ENCODE measurements around the gene SKAP1. TPM values are rescaled to one million over a fixed set of nuclear protein-coding genes. Genes with fewer than 3 reads are reported as not detected.

Gene SKAP1
- polyA plus RNA-seq, 1 of the 3 experiments (the other 2 are of a cell fraction), result not detected

DNA sequence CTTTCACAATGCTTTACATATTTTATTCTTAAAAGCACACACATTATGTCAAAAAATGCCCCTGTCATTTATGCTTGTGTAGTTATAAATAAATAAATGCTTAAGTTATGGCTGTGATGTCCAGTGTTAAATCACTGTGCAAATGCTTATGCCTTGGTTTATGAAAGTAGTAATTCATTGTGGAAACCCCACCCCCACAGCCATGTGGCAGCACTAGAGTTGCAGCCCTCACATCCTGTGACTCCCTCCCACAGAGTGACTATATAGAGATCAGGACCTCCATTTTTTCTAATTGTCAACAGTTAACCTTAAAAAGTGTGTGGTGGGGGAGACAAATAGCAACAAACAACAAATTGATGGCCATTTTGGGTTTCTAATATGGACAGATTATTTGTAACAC, 2.4 kb downstream of the SKAP1 start:
- Histone ChIP-seq H3K27me3 (ENCODE audit: insufficient read depth) (peaks cover 62% of the 10 kb centered on the region), H3K9me2 (no peaks in the 10 kb centered on the region), H3K36me3 (replicated peaks in 1 of 2; ENCODE audit: control insufficient read depth in 1 of 2, insufficient read depth in 2 of 2, low read length in 1 of 2) (no peaks in the 10 kb centered on the region), H3K4me1 (ENCODE audit: control insufficient read depth in 1 of 2, insufficient read depth in 2 of 2, low read depth in 1 of 2, low read length in 1 of 2) (no peaks in the 10 kb centered on the region), H3F3A (replicated peaks; ENCODE audit: insufficient read depth) (no peaks in the 10 kb centered on the region), H3K79me2 (ENCODE audit: insufficient read depth) (no peaks in the 10 kb centered on the region), H3K9ac (no peak overlapping the region), H2AFZ (ENCODE audit: low read depth) (no peak overlapping the region), H3K9me3 (no peaks in the 10 kb centered on the region), H3K4me2 (no peak overlapping the region), H3K27ac (ENCODE audit: low read depth in 2 of 2, low read length in 1 of 2) (no peak overlapping the region), H3K4me3 (ENCODE audit: low read depth in 2 of 2, low read length in 1 of 2) (no peak overlapping the region), H4K20me1 (ENCODE audit: insufficient read depth) (no peaks in the 10 kb centered on the region)
- TF ChIP-seq TAF1 (IDR thresholded peaks at IDR 0.05; ENCODE audit: borderline replicate concordance, low read depth, low read length) (no peak), RAD21 (IDR thresholded peaks at IDR 0.05; ENCODE audit: low read length) (no peak), SIN3A (IDR thresholded peaks at IDR 0.05; ENCODE audit: borderline replicate concordance, low read depth, low read length) (no peak), NFIC (IDR thresholded peaks at IDR 0.05; ENCODE audit: borderline replicate concordance) (no peak), YY1 (IDR thresholded peaks at IDR 0.05; ENCODE audit: low read depth) (no peak), CHD2 (IDR thresholded peaks at IDR 0.05; ENCODE audit: low read length, partially characterized antibody) (no peak), RFX5 (IDR thresholded peaks at IDR 0.05; ENCODE audit: low read length) (no peak)
- TF ChIP-seq, protein P1, sequence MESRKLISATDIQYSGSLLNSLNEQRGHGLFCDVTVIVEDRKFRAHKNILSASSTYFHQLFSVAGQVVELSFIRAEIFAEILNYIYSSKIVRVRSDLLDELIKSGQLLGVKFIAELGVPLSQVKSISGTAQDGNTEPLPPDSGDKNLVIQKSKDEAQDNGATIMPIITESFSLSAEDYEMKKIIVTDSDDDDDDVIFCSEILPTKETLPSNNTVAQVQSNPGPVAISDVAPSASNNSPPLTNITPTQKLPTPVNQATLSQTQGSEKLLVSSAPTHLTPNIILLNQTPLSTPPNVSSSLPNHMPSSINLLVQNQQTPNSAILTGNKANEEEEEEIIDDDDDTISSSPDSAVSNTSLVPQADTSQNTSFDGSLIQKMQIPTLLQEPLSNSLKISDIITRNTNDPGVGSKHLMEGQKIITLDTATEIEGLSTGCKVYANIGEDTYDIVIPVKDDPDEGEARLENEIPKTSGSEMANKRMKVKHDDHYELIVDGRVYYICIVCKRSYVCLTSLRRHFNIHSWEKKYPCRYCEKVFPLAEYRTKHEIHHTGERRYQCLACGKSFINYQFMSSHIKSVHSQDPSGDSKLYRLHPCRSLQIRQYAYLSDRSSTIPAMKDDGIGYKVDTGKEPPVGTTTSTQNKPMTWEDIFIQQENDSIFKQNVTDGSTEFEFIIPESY (IDR thresholded peaks at IDR 0.05; ENCODE audit: borderline replicate concordance, low read depth), result no peak
- TF ChIP-seq, protein P2, sequence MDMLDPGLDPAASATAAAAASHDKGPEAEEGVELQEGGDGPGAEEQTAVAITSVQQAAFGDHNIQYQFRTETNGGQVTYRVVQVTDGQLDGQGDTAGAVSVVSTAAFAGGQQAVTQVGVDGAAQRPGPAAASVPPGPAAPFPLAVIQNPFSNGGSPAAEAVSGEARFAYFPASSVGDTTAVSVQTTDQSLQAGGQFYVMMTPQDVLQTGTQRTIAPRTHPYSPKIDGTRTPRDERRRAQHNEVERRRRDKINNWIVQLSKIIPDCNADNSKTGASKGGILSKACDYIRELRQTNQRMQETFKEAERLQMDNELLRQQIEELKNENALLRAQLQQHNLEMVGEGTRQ (IDR thresholded peaks at IDR 0.05; ENCODE audit: borderline replicate concordance, low read depth, low read length), result no peak
- POLR2A ChIA-PET, result no interaction called here
- DNase-seq, result no peak
- CTCF ChIA-PET, result no interaction called here

DNA sequence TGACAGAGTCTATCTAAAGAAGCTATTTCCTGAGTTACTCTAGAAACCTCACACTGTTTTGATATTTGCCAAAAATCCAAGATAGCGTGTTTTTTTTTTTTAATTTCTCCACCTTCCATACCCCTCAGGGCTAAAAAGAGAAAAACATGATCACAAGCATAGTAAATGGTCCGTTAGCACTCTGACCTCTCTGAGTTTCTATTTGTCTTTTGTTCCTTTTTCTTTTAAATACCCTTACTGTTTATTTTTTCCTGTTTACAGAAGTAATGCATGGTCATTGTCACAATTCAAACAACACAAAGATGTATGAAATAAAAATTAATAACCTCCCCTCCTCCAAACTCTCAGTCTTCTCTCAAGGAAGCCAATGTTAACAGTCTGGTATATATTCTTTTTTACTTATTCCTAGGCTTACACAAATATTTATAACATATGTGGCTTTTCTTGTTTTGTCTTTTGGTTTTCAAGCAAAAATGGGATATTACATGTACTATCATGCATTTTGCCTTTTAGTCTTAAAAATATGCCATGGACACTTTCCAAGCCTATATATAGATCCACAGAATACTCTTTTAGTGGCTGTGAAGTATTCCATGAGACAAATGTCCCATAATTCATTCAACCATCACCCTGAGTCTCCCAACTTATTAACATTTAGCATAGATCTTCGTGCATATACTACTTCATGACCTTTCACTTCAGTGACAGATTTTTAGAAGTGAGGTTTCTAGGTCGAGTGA, 3.1 kb downstream of the SKAP1 start:
- Histone ChIP-seq H3K27me3 (ENCODE audit: insufficient read depth) (peaks cover 56% of the 10 kb centered on the region), H3K4me1 (ENCODE audit: control insufficient read depth in 1 of 2, insufficient read depth in 2 of 2, low read depth in 1 of 2, low read length in 1 of 2) (no peaks in the 10 kb centered on the region), H3F3A (replicated peaks; ENCODE audit: insufficient read depth) (no peaks in the 10 kb centered on the region), H3K36me3 (replicated peaks in 1 of 2; ENCODE audit: control insufficient read depth in 1 of 2, insufficient read depth in 2 of 2, low read length in 1 of 2) (no peaks in the 10 kb centered on the region), H3K9me3 (no peaks in the 10 kb centered on the region), H4K20me1 (ENCODE audit: insufficient read depth) (no peaks in the 10 kb centered on the region), H3K9ac (no peak overlapping the region), H3K27ac (ENCODE audit: low read depth in 2 of 2, low read length in 1 of 2) (no peak overlapping the region), H3K4me2 (no peak overlapping the region), H3K9me2 (no peaks in the 10 kb centered on the region), H3K4me3 (ENCODE audit: low read depth in 2 of 2, low read length in 1 of 2) (no peak overlapping the region), H3K79me2 (ENCODE audit: insufficient read depth) (no peaks in the 10 kb centered on the region), H2AFZ (ENCODE audit: low read depth) (no peak overlapping the region)
- WGBS (ENCODE audit: low lambda C conversion rate), result 9% methylated on average over 4 of the region's 4 CpGs
- TF ChIP-seq, protein P3, sequence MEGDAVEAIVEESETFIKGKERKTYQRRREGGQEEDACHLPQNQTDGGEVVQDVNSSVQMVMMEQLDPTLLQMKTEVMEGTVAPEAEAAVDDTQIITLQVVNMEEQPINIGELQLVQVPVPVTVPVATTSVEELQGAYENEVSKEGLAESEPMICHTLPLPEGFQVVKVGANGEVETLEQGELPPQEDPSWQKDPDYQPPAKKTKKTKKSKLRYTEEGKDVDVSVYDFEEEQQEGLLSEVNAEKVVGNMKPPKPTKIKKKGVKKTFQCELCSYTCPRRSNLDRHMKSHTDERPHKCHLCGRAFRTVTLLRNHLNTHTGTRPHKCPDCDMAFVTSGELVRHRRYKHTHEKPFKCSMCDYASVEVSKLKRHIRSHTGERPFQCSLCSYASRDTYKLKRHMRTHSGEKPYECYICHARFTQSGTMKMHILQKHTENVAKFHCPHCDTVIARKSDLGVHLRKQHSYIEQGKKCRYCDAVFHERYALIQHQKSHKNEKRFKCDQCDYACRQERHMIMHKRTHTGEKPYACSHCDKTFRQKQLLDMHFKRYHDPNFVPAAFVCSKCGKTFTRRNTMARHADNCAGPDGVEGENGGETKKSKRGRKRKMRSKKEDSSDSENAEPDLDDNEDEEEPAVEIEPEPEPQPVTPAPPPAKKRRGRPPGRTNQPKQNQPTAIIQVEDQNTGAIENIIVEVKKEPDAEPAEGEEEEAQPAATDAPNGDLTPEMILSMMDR (IDR thresholded peaks at IDR 0.05), result no peak
- TF ChIP-seq GABPA (IDR thresholded peaks at IDR 0.05; ENCODE audit: low read depth), result no peak
- no peak for TF ChIP-seq RFX5 (IDR thresholded peaks at IDR 0.05; ENCODE audit: low read length)
- TF ChIP-seq MEF2A (IDR thresholded peaks at IDR 0.05; ENCODE audit: borderline replicate concordance, low read depth), result no peak
- DNase-seq, result no peak
- POLR2A ChIA-PET, result no interaction called here
- CTCF ChIA-PET, result no interaction called here

Data from SK-N-SH (cell line).